ENCODE results near the gene CLK2. TPM values are rescaled to one million over a fixed set of nuclear protein-coding genes. Genes with fewer than 3 reads are reported as not detected.
"Not testable (repeated sequence)": the region's sequence is repeated elsewhere in the genome, so short reads cannot be mapped to it uniquely, and the experiment has no call there.

The CLK2 gene
- total RNA-seq, 1 donor from 2014 or later = 13.6 TPM

DNA sequence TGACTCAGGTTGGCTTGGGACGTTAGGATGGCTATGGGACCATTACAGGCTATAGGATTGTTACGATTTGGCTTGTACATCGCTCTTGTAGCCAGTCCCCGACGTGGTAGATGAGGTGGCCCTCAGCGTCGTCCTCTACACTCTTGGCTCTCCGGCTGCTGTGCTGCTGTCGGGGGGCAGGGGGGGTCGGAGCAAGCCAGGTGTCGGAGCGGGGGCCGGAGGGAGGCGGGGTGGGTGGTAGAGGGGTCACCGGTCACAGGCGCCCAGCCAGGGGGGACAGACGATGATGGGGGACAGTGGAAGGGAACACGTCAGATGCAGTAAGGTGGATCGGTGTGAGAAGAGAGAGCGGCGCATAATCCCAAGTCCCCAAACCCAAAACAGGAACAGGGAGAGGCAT lies 4.7 kb downstream of the CLK2 start:
- no peak for DNase-seq (ENCODE audit: low read depth in 2 of 2)

DNA sequence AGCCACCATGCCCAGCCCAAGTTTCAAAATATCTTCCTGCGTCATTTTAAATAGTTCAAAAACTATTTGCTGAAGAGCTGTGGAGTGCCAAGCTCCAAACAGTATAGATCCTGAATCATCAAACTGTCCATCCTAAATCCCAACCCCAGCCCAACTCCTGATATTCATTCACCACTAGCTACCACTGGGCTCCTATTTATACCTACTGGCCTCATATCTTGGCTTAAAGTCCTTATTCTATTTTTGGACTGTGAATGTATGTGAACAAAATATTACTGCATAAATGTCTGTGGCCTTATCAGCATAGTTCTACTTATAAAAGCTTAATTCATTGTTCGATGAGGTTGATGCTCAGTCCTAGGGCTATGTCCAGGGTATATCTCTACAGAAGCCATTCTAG lies 5.9 kb downstream of the CLK2 start:
- no peak for DNase-seq (ENCODE audit: low read depth in 2 of 2)

DNA sequence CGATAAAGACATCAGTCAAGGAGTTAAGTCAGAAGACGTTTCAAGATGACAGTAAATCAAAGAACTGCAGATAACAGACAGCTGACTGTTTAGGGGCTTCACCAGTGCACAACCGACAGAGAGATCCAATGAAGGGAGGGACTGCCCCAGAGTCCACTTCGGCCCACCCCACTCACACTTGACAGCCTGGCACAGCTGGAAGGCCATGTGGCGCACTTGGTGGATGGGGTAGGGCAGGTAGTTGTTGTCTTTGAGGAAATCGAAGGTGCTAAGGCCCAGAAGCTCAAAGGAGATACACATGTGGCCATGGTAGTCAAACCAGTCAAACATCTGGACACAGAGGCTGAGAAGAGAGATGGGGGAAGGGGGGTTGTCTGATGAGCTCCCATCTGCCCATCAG lies 6.8 kb downstream of the CLK2 start:
- DNase-seq (ENCODE audit: low read depth in 2 of 2) = no peak

DNA sequence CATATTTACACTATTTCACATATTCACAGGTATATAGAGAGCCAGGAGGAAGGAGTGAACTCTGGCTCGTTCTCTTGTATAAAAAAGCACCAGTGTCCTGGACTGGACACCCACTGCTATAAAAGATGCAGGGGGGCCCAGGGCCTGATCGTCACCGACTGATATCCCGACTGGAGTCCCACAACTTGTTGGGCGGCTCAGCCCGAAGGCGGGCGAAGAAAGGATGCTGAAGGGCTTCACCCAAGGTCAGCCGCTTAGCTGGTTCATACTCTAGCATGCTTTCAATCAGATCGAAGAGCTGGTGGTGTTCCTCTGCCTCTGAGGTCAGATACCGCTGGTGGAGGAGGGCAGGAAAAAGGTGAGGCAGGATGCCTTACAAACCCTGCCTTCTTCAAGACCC lies 10.2 kb downstream of the CLK2 start:
- DNase-seq (ENCODE audit: low read depth in 2 of 2) = no peak

DNA sequence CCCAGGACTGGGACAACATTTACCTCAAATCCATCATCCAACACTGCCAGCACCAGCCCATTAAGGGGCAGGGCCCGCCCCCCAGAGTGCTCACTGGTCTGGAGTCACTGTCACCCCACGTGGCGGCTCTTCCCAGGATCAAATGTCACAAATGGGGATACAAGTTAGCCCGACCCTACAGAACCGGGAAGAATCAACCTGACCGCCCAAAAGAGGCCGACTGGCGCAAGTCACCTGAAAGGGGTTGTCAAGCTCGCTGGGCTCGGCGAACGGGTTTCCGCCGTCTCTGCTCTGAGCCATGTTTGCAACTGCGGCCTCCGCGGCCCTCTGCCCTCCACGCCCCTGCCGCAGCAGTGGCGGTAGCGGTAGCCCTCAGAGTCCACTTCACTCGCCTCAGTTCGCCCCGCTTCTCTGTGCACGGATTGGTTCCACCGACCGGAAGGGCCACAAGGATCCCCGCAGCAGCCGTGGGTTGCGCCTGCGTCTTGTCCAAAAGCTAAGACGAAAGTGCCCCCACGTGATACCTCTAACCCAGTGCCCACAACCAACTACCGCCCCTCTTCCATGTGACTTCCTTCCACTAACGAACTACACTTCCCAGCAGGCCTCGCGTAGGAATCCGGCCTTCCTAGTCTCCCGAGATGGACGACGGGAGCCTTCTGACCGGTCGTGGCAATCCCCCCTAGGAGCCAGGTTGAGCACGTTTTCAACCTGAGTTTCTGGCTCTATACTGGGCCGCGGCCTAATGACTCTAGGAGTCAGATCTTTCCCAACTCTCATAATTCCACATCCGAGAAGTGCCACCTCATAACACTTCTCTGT lies 11.2 kb downstream of the CLK2 start, which contains the start of gene SCAMP3:
Gene SCAMP3 (minus strand): TSS at position 509 of the 822 bp plus-strand sequence. CDS start 209 bp downstream, at position 300.
- peak; percentile 90 to 99 for DNase-seq (ENCODE audit: low read depth in 2 of 2)

DNA sequence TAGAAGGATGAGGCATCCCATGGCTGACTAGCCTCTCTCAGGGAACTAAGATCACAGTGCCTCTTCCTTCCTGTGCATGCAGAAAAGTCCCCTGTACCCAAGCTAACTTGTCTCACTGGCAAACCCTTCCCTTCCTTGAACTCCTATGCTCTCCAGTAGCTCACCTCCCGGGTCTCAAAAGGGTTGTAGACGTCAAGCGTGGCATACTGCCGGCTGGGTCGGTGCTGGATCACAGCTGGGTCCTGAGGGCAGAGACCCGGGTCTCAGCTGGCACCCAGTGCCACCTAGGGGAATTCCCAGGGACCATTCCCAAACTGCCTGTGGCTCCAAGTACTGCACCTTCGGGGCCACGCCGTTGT lies 11.8 kb downstream of the CLK2 start:
- no peak for DNase-seq (ENCODE audit: low read depth in 2 of 2)

DNA sequence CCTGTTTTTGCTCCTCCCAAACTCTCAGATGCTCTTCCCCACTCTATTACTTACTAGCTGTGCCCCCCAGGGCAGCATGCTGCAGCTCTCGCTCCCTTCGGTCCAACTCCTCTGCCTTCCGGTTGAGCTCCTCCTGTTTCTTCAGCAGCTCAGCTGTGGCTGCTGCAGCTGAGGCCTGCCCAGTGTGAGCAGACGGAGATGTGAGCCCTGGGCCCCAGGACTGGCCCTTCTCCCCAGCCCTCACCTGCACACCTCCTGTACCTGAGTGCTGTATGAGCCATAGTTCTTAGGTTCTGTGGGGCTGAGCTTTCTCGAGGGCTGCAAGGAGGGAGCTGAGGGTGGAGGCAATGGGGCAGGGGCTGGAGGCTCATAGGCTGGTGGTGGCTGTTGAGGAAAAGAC lies 13.0 kb downstream of the CLK2 start:
- DNase-seq (ENCODE audit: low read depth in 2 of 2) = no peak

DNA sequence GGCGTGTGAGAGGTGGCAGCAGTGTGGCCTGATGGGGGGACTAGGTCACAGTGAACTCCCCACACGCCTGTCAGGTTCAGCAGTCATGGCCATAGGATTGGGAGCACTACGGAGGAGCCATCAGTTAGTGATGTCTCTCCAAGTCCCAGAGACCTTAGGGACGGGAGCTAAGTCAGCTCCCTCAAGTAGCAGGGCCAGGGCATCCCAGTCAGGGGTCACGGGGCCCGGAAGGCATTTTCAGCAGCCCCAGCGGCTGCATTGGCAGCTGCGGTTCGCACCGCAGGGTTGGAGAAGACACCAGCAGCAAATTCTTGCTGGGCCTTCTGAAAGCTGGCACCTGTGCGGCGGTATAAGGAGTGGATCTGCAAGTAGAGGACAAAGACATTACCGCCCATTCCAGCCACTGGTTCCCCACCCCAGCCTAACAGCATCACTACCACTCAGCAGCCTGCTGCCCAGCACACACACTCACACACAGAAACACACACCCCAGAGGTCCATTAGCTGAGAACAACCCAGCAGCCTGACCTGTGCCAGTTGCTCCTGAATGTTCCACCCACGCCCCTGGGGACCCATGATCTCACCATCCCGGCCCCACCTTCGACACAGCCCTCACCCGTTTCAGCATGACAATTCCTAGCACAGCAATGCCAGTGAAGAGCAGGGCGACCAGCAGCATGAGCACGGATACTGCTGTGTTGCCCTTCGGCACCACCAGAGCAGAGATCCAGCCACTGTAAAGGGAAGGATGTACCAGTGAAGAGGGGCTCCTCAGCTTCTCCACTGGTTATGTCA lies 17.0 kb downstream of the CLK2 start:
- no peak for DNase-seq (ENCODE audit: low read depth in 2 of 2)

DNA sequence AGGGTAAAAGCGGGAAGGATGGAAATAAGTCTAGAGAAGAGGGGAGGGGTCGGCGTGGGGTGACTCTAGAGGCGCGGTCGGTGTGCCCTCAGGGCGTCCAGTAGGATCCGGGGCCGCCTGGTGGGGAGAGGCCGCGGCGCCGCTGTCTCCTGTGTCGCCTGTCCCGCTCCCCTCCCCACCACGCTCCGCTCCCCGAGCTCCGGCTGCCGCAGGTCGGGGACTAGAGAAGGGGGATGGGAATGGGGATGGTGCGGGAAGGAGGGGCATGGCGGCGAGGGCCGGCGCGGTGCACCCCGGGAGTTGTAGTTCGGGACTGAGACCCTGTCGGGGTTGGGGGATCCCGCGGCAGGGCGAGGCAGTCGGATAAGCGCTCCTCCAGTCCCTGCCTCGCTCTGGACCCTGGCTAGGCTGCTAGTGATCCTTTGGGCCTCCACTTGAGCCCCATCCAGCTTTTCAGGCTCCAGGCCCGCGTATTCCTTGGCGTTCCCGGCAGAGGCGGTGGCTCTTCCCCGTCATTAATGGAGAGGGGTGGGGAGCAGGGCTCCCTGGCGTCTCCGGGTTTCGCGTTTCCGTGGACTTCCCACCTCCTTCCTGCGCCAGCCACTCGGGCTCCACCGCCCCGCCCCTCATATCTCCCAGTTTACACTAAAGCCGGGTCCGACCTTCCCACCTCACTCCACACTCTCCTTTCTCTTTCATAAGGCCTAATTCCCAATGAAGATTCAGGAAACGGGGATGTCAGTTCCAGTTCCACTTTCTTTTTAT lies 17.9 kb downstream of the CLK2 start, which contains the start of gene ENTREP3:
Gene ENTREP3 (minus strand): TSS at position 241 of the 765 bp plus-strand sequence. CDS start 606 bp downstream, outside the sequence.
- peak; percentile 61 to 88 for DNase-seq (ENCODE audit: low read depth in 2 of 2)

DNA sequence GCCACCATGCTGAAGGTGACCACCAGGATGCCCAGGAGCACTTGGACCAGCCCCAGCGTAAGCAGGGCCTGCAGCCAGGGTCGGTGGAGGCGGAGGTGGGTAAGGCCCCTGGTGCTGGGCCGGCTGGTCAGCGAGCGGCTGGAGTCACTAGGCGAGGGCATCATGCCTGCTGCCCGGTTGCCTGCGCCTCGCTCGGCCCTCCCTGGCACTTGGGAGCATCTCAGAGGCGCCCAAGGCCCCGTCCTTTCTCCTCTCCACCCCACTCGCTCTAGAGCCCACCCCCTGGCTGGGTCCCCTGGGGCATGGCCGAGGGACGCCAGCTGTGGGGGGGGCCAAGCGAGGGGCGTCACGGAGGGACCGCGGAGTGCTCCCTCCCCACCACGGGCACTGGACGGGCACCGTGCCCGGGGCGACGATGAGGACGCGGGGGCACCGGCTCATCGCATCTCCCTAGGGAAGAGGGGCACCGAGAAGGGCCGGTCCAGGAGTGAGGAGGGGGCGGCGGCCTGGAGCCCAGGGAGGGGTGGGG lies 18.5 kb downstream of the CLK2 start:
- peak in 1 of 2 donors; percentile 14 for DNase-seq (ENCODE audit: low read depth in 2 of 2)

DNA sequence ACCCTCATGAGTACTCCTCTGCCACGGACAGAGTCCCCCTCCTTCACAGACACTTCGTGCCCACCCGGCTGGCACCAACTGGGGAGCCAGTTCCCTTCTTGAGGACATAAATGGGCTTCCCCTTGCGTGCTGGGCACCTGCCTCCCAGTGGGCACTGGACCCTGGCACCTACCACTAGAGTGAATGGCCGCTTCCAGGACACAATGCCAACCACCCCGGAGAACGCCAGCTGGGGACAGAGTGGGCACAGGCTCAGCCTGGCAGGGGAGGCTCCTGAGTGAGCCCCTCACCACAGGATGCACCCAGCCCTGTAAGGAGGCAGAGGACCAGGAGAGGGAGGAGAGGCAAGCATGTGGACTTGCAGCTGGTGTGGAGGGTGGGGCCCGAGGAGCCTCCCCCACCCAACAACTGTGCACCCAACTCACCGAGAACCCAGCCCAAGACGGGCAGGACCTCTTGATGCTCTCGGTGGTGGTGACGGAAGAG lies 19.0 kb downstream of the CLK2 start:
- no peak for DNase-seq (ENCODE audit: low read depth in 2 of 2)

DNA sequence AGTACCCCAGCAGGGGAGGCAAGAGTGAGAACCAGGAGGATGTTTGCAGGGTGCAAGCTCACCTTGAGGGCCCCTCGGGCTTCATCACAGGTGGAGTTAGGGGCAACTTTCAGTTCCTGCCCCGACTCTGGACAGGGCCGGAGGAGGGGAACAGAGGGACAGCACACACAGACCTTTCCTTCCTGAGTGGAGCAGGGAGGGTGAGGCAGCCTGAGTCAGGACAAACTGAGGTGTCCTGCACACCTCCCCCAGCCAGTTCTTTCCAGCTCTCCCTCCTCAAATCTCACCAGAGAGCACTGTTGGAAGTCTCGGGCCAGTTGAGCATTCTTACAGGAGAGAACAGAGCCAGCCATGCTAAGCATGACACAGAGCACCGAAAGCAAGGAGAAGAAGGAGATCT lies 19.5 kb downstream of the CLK2 start:
- DNase-seq (ENCODE audit: low read depth in 2 of 2) = peak in 1 of 2 donors; percentile 12

DNA sequence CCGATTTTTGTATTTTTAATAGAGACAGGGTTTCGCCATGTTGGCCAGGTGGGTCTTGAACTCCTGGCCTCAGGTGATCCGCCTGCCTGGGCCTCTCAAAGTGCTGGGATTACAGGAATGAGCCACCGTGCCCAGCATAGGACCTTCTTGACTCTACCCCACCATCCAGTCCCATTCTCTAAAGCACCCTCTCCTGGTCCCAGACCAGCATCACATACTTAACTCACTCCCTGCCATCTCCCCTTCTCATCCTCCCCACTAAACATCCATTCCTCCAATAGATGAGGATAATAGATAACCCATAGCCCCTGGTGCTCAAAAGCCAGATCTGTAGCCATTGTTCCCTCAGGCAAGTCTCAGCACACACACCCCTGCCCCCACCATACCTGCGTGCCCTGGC lies 20.1 kb downstream of the CLK2 start:
- DNase-seq (ENCODE audit: low read depth in 2 of 2) = no peak

DNA sequence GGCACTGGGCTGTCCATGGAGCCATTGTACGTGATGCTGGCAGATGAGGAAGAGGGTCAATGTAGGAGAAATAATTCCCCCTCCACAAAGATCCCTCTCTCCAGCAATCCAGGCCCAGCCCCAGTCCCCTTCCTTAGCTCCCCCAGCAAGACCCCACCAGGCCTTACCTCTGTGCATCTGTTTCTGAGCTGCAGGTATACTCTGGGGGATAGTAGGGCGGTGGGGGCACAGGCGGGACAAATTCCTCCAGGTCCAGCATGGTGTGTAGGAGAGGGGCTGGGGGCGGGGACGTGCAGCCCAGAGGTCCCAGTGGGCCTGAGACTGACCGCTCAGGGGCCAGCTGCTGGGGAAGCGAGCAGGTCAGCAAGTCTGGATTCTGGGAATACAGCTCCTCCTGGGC lies 21.7 kb downstream of the CLK2 start:
- DNase-seq (ENCODE audit: low read depth in 2 of 2) = no peak

DNA sequence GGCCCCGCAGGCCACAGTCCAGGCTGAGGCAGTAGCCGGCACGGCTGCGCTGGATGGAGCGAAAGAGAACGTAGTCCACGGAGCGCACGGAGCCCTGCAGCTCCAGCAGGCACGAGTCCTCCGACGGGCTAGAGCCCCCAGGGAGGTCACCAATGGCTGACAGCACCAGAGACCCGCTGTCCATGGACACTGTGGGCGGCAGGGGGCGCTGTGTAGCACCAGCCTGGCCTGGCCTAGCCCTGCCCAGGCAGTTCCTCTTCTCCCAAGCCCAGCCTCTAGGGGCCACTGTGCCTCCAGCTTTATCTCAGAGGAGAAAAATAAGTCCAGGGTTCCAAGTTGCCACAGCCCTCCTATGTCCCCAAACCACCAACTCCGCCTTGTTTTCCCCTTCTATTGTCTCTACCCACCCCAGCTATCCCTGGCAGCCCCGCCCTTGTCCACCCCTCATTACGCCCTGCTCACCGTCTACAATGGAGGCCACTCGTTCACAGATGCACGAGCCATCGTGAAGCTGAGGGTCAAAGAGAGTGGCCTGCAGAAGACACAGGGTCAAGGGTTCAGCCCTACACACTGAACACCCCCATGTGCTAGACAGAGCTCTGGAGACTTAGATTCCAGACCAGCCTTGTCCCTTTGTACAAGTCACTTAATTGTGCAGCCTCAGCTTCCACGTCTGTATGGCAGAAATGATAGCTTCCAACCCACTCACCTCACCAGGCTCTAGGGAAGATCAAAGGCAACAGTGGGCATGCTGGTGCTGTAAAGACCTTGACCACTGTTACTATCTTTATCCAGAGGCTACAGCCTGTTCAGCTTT lies 22.5 kb downstream of the CLK2 start:
- peak; percentile 78 to 92 for DNase-seq (ENCODE audit: low read depth in 2 of 2)

DNA sequence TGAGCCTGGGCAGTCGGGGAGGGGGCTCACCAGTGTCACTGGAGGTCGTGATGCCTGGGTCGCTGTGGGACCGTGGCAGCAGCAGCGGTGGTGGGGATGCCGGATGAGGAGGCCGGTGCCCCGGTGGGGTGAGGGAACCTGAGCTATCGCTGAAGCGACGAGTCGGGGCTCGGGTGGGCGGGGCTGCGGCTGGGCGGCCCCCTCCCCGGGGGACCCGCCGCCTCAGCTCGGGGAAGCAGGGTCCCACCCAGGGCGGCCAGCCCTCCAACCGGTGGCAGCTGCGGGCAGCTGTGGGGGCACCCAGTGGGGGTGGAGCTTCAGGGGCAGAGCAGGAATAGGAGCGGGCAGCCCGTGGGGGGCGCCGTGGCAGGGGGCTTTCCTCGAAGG lies 23.1 kb downstream of the CLK2 start:
- no peak for DNase-seq (ENCODE audit: low read depth in 2 of 2)

DNA sequence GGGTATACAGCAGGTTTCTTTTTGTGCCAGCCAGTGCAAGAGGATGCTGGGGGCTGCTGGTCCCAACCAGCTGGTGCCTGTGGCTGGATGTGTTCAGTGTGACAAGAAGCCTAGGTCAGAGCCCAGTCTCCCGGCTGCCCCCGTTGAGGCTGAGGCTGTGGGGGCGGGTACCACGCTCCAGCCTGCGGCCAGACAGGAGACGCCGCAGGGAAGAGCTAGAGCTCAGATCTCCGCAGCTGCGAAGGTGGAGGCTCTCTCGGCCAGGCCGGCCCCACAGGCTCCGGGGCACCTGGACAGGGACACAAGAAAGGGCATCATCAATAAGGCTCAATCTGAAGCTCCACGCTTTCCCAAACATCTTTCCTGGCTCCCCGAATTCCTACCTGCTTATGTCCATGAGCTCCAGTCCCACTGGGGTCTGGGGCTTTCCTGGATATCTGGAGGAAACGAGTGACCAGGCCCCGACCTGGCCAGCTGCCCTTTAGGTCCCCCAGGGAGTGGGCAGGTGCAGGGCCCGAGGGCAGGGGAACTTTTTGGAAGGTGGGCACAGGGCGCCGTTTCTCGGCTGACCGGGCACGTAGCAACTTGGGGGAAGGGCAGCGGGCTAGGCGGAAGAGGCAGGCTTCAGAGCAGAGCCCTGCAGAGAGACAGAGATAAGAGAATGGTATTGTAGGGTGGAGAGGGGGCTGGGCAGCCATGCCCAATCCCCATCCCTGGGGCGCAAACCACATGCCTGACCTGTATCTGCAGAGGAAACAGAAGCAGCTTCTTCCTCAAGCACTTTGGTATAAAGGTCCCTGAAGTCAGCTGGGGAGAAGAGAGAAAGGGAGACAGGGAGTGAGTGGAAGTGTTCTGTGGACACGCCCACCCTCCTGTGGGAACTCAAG lies 25.4 kb downstream of the CLK2 start:
- no peak for DNase-seq (ENCODE audit: low read depth in 2 of 2)

DNA sequence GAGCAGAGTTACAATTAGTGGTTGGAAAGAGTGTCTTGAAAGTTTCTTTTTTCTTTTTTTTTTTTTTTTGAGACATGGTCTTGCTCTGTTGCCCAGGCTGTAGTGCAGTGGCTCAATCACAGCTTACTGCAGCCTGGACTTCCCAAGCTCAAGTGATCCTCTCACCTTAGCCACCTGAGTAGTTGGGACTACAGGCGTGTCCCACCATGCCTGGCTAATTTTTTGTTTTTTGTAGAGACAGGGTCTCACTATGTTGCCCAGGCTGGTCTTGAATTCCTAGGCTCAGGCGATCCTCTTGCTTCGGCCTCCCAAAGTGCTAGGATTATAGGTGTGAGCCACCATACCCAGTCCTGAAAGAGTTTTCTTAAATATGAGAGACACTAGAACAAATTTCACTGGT lies 26.5 kb downstream of the CLK2 start:
- DNase-seq (ENCODE audit: low read depth in 2 of 2) = not testable (repeated sequence)

DNA sequence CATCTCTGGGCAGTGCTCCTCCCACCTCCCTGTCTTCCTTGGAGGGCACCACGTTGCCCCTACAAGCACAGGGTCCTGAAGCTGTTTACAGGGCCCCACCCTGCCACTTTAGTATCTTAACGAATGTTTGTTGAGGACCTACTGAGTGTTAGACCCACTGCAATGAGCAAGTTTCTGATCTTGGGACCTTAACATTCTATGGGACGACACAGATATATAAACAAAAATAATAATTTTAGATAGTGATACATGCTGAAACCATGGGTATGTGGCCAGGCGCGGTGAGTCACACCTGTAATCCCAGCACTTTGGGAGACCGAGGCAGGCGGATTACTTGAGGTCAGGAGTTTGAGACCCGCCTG lies 28.2 kb downstream of the CLK2 start:
- DNase-seq (ENCODE audit: low read depth in 2 of 2) = no peak

All from dermis microvascular lymphatic vessel endothelial cell (primary cell).